HG03025 (cell line): ENCODE data around the gene OSBPL8.

ENCODE experiments used
- ATAC-seq: cut with Tn5 transposase; IDR thresholded peaks from one replicate; pipeline ENCODE4 v1.9.1; 2021; ENCODE audit warnings: mild to moderate bottlenecking, moderate library complexity; ENCODE audit not compliant: unreplicated experiment, low FRiP score

OSBPL8 gene

DNA sequence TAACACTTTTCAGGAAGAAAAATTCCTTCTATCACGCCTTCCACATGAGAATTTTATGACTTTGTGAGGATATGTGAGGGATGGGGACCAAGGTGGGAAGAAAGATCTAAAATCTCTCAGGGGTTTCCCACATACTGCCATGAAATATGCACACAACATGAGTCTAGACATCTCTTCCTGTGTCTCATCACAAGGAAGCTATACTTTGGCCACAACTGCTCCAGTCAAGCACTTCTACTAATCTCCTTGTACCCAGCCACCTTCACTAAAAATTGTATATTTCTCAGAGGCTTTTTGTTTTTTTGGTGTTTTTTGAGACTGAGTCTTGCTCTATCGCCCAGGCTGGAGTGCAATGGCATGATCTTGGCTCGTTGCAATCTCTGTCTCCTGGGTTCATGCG, 3.2 kb downstream of the OSBPL8 start:
- ATAC-seq, result no peak

DNA sequence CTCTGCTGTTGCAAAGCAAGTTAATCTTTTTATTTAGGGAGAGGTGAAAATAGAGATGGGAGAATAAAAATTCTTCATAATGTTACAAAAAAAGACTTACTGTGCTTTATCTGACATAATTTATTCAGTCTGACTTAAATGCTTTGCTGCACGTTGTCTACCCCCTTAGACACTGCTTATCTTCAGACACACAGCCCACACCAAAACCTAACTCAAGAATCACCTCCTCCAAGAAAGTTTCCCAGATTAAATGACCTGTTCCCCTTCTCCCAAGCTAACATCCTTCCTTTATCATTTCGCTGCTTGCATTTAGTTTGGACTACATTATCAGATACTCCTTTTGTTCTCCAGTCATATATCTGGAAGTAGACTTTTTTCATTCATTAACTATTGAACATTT, 3.8 kb downstream of the OSBPL8 start:
- no peak for ATAC-seq

DNA sequence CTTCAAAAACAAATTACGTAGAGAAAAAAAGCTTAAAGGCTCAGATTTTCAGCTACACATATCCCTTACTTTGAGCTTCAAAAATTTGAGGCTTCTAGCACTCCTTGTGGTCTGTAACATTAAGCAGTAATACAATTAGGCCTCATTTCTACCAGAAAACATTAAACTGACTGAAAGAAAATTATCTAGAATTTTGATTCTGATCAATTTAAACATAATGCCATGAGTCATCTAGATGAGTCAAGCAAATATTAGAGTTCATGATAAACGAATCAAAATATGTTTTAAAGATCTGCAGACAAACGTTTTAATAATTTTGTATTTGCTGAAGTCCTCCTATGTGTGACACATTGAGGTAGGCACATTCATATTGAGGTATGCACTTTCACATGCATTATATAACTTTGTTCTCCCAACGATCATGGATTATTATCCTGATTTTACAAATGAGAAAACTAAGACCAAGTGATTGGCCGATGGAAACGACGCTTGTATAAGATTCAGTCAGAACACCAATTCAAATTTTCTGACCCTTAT, 4.3 kb downstream of the OSBPL8 start:
- no peak for ATAC-seq

DNA sequence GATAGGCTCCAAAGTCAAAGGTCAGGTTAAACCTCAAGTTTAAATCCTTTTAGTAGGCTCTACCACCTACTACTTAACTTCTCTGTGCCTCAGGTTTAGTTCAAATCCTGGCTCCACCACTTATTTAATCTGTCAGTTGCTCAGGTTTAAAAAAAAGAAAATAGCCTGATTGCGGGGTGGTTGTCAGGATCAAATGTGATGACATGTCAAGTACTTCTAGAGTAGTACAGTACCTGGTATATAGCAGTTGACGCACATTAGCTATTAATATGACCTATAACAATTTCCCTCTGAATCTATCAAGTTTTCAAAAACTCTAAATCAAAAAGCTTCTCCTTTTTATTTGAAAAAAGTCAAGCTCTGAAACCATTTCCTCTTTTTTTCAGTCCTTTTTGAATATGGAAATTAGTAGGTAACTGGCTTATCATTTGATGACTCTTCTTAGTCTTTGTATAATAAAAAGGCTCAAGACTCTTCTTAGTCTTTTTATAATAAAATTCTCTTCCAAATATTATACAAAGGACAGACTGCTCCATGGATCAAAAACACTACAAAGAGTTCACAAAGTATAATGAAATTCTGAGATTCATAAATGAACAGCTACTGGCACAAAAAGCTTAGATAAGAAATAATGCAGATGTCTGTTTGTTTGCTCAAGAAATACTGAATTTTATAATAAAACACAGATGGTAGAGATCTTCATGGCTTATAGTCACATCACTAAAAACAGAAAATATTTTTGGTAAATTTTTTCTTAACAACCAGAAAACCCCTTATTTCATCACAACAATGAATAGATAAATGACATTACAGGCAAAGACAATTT, 5.0 kb downstream of the OSBPL8 start:
- no peak for ATAC-seq

DNA sequence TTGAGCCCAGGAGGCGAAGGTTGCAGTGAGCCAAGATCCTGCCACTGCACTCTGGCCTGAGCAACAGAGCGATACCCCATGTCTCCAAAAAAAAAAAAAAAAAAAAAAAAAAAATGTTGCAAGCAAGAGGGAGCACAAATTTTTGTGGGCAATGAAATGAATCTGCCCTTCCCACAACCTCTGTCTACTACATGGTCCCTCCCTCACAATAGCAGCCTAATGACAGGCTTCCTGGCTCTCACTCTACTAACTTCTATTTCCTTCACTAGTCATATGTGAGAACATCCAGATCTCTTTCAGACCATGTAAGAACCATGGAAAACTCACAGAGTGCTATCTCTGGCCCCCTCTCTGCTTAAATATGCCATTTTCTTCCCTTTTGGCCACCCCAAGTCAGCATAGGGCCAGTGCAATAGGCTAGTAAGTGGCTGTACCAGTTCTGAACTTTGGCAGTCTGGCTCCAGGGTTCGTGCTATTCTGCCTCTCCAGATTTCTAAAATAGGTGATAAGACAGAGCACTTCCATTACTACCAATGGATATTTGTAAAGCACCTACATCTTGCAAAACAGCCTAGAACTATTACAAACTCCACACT, 7.1 kb downstream of the OSBPL8 start:
- no peak for ATAC-seq

DNA sequence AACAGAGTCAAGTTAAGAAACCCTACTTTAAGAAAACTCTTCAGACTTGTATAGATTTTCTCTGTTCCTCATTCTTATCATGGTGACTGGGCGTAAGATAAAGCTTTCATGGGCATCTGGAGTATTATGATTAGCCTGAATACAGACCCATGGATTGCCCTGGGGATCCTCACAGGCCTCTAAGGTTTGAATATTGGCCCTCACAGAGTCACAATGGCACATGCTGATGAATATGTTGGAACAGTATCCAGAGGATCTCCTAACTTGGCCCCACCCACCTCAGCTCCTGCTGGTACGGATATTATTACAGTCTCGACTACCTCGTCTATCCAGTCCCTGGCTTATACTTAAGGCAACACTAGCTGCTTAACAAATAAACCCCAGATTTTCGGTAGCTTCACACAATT, 8.1 kb downstream of the OSBPL8 start:
- no peak for ATAC-seq

DNA sequence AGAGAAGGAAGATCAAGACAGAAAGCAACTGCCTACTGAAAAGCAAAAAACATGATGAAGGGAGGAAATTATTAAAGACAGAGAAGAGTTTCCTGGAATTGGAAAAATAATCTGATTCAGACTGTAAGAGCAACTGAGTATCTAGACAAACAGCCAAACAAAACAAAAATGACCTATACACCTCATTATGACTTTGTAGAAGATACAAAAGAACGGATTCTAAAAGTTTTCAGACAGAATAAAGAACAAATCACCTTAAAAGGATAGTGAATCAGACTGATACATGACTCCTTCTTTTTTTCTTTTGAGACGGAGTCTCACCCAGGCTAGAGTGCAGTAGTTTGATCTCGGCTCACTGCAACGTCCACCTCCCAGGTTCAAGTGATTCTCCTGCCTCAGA, 10.4 kb downstream of the OSBPL8 start:
- ATAC-seq, result no peak

DNA sequence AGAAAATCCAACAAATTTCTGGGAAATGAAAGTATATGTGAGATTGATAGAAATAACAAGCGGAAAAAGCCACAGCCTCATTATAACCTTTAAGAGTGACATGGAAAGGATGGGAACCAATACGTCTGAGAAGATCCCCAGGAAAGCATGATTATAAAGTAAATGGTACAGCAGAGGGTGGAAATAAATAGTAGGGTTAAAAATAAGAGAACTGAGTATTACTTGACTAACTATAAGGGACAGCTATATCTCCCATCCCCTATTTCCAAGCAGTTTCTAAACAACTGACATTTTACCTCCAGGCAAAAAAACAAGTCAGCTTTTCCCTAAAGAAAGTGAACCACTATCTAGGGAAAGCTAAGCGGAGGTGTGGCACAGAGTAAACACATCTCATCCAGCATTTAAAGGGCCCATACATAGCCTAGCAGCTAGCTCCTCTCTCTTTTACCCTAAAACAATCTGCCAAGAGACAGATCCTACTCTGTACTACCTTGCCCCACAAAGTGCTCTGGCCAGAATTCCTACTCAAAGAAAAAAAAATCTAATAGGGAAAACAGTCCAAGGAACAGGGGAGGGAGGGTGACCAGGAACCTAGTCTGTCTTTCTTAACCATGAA, 11.2 kb downstream of the OSBPL8 start:
- ATAC-seq, result no peak

DNA sequence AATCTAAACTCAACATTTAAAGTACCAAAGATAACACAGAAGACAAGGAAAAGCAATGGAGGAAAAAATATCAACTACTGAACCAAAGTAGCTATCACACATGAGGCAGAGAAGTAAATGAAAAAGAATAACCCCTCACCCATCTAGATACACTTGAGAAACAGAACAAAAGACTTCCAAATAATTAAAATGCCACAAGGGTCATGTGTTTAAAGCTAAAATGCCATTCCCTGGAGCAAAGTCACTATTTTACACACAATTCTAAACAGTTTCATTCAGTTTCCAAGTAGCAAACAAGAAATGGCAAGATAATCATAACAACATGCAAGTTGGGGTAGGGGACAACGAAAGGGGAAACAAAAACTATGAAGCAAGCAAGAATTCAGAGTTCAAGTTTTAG, 12.0 kb downstream of the OSBPL8 start:
- ATAC-seq, result no peak

DNA sequence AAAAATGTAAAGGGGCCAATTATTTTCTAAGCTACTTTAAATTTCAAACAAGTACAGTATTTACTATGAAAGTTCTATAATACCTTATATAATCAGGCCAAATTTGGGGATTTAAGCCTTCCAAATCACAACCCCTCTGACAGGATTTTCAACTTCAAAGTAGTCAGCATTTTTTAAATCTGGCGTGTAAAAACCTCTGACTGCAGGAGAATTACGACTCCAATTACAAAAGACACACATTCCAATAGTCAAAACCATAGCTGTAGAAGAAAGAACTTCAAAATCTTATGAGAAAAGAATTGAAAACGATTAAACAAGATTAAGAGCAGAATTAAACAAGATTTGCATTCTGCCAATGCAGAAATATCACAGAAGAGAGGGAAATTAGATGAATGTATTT, 12.7 kb downstream of the OSBPL8 start:
- no peak for ATAC-seq

DNA sequence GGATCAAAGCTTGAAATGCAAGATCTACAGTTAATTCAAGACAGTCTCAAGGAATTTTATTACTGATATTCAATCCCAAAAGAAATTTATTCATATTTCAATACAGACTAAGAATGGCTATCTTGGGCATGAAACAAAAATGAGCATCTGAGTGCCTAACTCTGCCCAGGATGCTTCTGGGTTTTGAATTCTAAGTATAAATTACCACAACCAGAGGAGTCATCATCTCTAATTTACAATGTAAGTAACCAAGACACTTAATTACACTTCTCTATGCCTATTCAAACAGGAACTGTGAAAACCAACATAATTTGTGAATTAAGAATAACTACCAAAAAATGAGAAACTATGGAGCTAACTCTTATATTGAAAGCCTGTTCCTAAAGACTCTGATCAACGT, 14.1 kb downstream of the OSBPL8 start:
- no peak for ATAC-seq

DNA sequence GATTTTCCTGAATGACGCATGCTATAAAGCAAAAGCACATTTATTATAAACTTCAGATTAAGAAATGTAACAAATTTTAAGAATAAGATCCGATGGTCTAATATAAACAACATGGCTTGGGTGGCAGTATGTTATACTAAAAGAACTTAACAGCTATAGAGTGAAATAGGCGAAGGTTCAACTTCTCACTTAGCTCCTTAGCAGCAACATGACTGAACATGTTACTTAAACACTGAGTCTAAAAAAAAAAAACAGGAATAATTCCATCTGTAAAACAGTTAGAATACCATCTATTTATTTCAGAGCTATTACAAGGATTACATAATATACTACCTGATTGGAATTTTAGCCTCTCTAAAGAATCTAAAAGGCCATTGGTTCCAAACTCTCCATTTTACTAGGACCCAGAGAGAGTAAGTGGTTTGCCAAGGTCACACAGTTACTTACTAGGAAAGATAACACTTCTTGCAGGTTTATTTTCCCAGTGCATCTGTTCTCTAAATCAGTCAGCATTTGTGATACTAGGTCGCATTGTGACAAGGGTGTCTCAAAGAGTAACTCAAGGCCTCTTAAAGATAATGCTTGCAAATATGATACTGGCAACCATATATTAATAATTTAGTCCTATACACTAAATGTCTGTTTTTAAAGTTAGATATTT, 14.8 kb downstream of the OSBPL8 start:
- ATAC-seq, result no peak

DNA sequence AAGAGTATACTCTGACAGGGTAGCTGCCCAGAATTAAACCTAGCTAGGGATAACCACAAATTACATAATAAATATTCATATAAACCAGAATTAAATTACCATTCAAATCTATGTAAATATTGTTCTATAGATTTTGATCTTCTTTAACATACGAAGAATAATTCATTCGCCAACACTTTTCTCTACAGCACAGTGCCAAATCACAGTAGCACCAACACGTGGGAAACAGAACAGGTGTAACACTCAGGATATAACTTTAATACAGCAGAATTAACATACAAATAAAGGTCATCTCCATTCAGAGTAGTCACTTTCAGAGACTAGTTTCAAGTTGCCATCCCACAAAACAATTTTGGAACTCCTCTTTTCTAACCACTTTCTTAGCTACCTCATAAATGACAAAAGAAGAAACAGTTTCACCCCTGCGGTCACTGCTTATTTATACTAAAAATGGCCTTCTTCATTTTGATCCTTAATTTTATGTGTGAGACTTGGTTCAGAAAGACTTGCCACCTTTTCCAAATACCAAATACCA, 15.7 kb downstream of the OSBPL8 start:
- ATAC-seq, result no peak

DNA sequence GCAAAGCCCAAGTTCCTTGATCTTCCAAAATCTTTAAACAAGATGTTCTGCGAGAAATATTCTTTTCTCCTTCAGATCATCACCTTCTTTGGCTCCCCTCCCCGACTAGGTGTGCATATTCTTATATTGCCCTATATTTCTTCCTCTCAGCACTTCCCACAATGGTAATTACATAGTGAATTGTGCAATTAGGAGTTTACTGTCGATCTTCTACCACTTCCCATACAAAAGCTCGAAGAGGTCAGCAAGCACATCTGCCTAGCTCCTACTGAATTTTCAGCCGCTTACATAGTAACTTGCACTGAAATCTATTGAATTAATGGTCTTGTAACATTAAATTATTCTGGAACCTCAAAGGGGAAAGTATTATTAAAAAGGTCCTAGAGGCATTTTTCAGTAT, 16.7 kb downstream of the OSBPL8 start:
- no peak for ATAC-seq

DNA sequence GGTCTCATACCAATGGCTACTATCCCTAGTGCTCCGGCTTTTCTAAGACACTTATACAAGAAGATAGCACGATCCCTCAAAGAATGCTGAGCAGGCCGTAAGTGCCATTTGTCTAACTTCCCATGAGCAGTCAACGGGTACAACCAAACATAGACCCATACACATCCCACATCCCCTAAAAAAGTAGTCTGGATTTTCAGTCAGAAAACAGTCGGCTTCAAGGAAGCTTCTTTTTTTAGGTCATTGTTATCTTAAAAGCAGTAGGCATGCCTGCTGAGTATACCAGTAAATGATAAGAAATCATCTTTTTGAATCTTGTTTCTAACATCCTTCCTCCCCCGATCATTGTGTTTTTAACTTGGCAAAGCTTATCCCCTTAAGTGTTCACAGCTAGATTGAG, 19.8 kb downstream of the OSBPL8 start:
- no peak for ATAC-seq

DNA sequence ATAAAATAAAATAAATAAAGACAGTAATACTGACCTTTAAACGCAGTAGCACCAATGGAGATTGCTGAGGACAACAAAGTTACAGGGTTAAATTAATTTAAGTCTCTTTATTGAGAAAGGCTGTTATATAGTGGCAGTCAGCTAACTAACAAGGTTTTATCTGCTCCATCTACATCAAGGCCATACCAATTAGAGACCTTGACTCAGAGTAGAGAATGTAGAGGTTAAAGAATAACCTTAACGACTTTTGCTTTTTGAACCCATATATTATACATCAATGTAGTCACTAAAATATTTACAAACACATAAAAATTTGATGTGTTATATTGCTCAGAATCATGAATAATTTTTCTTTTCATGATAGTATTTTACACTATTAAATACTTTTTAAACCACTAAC, 21.6 kb downstream of the OSBPL8 start:
- no peak for ATAC-seq

DNA sequence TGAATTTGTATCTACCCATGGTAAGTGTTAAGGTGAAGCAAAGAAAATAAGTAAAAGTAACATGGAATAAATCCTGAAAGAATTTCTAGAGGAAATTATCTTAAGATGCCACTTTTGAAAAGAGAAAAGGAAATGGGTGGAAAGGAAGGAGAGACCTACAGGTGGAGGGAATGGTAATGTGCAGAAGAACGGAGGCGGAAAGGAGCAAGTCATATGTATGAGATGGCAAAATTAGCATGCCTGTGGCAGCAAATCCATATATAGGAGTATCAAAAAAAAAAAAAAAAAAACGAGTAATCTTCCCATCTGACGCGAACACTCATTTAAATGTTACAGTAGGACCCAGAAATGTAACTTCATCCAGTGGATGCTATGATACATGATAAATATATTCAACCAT, 23.0 kb downstream of the OSBPL8 start:
- ATAC-seq, result no peak

DNA sequence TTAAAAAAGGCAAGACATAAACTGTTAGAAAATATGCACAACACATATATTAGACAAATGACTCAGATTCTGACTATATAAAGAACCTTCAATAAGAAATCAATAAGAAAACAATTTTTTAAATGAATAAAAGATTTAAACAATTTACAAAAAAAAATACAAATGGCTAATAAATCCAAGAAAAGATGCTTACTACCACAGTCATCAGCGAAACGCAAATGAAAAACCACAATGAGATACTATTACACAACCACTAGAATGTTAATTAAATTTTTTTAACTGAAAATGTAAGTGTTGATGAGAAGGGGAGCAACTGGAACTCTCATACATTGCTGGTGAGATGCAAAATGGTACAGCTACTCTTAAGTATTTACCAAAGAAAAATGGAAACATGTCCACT, 24.4 kb downstream of the OSBPL8 start:
- ATAC-seq, result no peak

DNA sequence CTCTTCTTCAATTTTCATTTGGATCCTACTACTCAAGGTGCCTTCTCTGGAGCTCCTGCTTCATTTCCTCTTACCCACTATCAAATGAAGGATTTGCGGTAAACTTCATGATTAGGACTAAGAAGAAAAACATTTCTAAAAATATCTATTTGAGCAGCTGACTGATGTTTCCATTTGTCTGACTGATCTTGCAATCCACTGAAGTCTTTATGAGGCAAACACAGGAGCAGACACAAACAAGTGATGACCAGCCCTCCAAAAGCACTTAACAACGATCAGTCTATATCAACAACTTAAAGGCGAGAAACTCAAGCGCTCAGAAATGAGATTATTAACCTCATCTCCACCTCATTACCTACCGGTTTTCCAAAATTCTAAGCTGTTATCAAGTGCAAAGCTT, 26.2 kb downstream of the OSBPL8 start:
- ATAC-seq, result no peak

DNA sequence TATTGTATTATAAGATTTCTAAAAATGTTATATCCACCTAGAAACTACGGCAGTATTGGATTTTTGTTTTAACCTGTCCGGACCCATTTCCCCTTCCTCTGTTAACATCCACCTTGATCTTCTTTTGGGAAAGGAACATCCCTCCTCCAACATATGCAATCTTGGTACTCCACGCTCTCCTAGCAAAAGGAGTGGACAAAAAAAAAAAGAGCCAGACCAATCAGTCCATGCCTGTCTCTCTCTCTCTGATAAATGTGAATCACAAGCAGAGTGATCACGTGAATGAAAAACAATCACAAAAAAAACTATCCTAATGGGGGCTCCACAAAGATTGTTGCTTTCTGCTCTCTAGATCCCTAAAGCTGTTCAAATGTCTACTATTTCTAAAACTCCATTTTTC, 27.1 kb downstream of the OSBPL8 start:
- no peak for ATAC-seq

DNA sequence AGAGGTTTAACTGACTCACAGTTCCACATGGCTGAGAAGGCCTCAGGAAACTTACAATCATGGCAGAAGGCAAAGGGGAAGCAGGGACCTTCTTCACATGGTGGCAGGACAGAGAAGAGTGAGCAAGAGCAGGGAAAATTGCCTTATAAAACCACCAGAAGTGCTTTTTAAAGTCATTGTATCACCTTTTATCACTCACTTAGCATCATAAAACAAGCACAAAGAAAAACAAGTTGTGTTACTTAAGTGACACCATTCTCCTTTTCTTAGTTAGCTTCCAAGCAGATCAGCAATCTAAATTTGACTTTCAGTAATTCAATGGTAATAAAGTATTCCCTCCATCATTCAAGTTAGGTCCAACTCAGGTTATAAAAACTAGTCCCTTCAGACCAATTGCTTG, 28.5 kb downstream of the OSBPL8 start:
- no peak for ATAC-seq
